AG04450 (cell line): Measurements from ENCODE around the gene SELENOF. TPM values are rescaled to one million over a fixed set of nuclear protein-coding genes. Genes with fewer than 3 reads are reported as not detected.

Source experiments
- CTCF ChIA-PET: fragments of 300-600, 350-600 bp; formaldehyde crosslinking; extraction: SDS; loops from one replicate; lab custom pipeline; 2022; ENCODE audit warnings: antibody characterized with exemption, inconsistent platforms; lab: Charles Lee
- POLR2A ChIA-PET: fragments of 350-600 bp; formaldehyde crosslinking; extraction: SDS; loops from one replicate; lab custom pipeline; 2021; ENCODE audit warnings: antibody characterized with exemption, inconsistent platforms; lab: Yijun Ruan, JAX
- DNase-seq: peaks from one replicate; pipeline ENCODE4 v3.0.0-alpha.2; 2011; ENCODE audit warnings: low read depth, low spot score
- H3K27ac ChIP-seq: one replicate; pipeline ENCODE4 v1.5.1; 2012; ENCODE audit warnings: low read depth, low read length, control low read depth
- H3K27me3 ChIP-seq: one replicate; pipeline ENCODE4 v1.6.0; 2012; ENCODE audit warnings: low read length; ENCODE audit not compliant: control insufficient read depth, insufficient read depth
- H3K4me3 ChIP-seq: 2 replicates; pipeline ENCODE4 v1.5.1; 2011; ENCODE audit warnings: mild to moderate bottlenecking, low read depth, low read length, control low read depth
- H3K9me3 ChIP-seq: 2 replicates; pipeline ENCODE4 v1.5.1; 2012; ENCODE audit warnings: low read length; ENCODE audit not compliant: control insufficient read depth, insufficient read depth
- polyA plus RNA-seq: library from polyadenylated mRNA; depleted of rRNA; stranded (reverse); fragments of >200 nt; gene quantifications from 2 replicates; pipeline ENCODE4 v1.2.3, GENCODE V29; 2011
- TF ChIP-seq, protein P1 (sequence below): IDR thresholded peaks from 2 replicates; pipeline ENCODE4 v1.5.1; 2011; ENCODE audit warnings: low read depth, low read length, control low read depth, inconsistent platforms

Gene SELENOF
- polyA plus RNA-seq, 1 experiment = 358 TPM

DNA sequence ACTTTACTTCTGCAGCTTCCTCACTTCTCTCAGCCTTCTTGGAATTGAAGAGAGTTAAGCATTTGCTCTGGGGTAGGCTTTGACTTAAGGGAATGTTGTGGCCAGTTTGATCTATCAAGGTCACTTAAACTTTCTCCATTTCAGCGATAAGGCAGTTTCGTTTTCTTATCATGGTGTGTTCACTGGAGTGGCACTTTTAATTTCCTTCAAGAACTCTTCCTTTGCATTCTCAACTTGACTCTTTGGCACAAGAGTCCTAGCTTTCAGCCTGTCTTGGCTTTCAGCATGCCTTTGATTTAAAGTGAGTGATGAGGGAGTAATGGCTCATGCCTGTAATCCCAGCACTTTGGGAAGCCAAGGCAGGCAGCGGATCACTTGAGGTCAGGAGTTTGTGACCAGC is 39.2 kb upstream of the SELENOF start:
- H3K27ac ChIP-seq = no peak overlapping the region
- POLR2A ChIA-PET = no interaction called here
- no peak for DNase-seq
- no peaks in the 10 kb centered on the region for H3K27me3 ChIP-seq
- CTCF ChIA-PET = interaction anchor here (0.6 to 0.9 kb wide), 3 partner anchors 14 to 249 kb away, joined by 3 to 10 read pairs (median 3); partner anchors contain the start of gene SH3GLB1
- peak overlapping the region; percentile 14; the same call in 1 of the 2 replicates for H3K4me3 ChIP-seq
- TF ChIP-seq, protein P1, sequence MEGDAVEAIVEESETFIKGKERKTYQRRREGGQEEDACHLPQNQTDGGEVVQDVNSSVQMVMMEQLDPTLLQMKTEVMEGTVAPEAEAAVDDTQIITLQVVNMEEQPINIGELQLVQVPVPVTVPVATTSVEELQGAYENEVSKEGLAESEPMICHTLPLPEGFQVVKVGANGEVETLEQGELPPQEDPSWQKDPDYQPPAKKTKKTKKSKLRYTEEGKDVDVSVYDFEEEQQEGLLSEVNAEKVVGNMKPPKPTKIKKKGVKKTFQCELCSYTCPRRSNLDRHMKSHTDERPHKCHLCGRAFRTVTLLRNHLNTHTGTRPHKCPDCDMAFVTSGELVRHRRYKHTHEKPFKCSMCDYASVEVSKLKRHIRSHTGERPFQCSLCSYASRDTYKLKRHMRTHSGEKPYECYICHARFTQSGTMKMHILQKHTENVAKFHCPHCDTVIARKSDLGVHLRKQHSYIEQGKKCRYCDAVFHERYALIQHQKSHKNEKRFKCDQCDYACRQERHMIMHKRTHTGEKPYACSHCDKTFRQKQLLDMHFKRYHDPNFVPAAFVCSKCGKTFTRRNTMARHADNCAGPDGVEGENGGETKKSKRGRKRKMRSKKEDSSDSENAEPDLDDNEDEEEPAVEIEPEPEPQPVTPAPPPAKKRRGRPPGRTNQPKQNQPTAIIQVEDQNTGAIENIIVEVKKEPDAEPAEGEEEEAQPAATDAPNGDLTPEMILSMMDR = no peak
- H3K9me3 ChIP-seq = no peaks in the 10 kb centered on the region; the same call in 1 of the 2 replicates

DNA sequence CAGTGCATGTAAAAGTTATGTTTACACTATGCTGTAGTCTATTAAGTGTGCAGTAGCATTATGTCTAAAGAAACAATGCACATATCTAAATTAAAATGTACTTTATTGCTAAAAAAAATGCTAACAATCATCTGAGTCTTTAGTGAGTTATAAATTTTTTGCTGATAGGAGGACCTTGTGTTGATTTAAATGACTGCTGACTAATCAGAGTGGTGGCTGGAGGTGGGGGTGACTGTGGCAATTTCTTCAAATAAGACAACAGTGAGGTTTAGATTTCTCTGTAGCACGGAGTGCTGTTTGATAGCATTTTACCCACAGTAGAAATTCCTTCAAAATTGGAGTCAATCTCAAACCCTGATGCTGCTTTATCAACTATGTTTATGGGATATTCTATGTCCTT is 37.5 kb upstream of the SELENOF start:
- Histone ChIP-seq H3K4me3 (no peak overlapping the region), H3K27me3 (no peaks in the 10 kb centered on the region), H3K27ac (no peak overlapping the region), H3K9me3 (no peaks in the 10 kb centered on the region; the same call in 1 of the 2 replicates)
- TF ChIP-seq, protein P1 = no peak
- ChIA-PET POLR2A (no interaction called here), CTCF (no interaction called here)
- no peak for DNase-seq

GRCh38 chr1:86950712-86951419 is 36.9 kb upstream of the SELENOF start:
- Histone ChIP-seq H3K27me3 (no peaks in the 10 kb centered on the region), H3K9me3 (no peaks in the 10 kb centered on the region; the same call in 1 of the 2 replicates), H3K4me3 (no peak overlapping the region), H3K27ac (no peak overlapping the region)
- TF ChIP-seq, protein P1 = no peak
- CTCF ChIA-PET = no interaction called here
- DNase-seq = no peak
- POLR2A ChIA-PET = no interaction called here

GRCh38 chr1:86948212-86948611 is 34.3 kb upstream of the SELENOF start:
- no peak overlapping the region for H3K4me3 ChIP-seq
- ChIA-PET CTCF (interaction anchor here (0.8 kb wide), 1 partner anchor 17 kb away, joined by 4 read pairs; no protein-coding TSS in a partner anchor), POLR2A (no interaction called here)
- no peaks in the 10 kb centered on the region for H3K27me3 ChIP-seq
- H3K9me3 ChIP-seq = no peaks in the 10 kb centered on the region; the same call in 1 of the 2 replicates
- TF ChIP-seq, protein P1 = no peak
- H3K27ac ChIP-seq = no peak overlapping the region
- no peak for DNase-seq

DNA sequence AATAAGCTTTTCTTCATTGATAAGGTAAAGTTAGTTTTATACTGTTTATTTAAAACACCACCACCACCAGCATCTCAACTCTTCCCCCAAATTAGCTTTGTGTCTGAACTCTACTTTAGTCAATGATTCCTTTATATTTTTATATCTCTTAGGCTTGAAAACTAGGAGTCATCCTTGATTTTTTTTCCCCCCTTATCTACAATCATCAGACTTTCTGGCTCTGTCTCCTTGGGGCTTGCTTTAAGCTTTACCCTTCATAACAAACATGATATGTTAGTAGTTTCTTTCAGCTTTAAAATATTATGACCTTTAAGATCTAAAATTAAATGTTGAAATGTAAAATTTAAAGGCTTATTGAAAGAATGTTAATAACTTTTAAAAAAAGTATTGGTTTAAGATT is 28.8 kb upstream of the SELENOF start:
- Histone ChIP-seq H3K27ac (no peak overlapping the region), H3K9me3 (no peaks in the 10 kb centered on the region), H3K4me3 (no peak overlapping the region), H3K27me3 (no peaks in the 10 kb centered on the region)
- CTCF ChIA-PET = interaction anchor here (1.1 to 1.7 kb wide), 4 partner anchors 22 to 238 kb away, joined by 3 to 6 read pairs (median 5); partner anchors contain the start of genes HS2ST1, SELENOF and SH3GLB1
- DNase-seq = no peak
- POLR2A ChIA-PET = no interaction called here
- TF ChIP-seq, protein P1 = no peak
